Ascending aorta (tissue), 2 donors: Measurements from ENCODE around the gene NDUFS6. TPM values are rescaled to one million over a fixed set of nuclear protein-coding genes. Genes with fewer than 3 reads are reported as not detected.

ENCODE experiments used
- DNase-seq, 2 donors: peaks; one replicate each; pipeline ENCODE4 v3.0.0-alpha.2; 2019; ENCODE audit warnings: low spot score in 2 of 2
- H3K27ac ChIP-seq, 2 donors: fragments of 200-600 bp; sonication (generic); one replicate each; pipeline ENCODE4 v1.5.1; 2016 to 2017; ENCODE audit warnings: mild to moderate bottlenecking in 1 of 2
- H3K27me3 ChIP-seq: fragments of 200-600 bp; sonication (generic); one replicate; pipeline ENCODE4 v1.5.1; 2017
- H3K36me3 ChIP-seq, 2 donors: fragments of 200-600 bp; sonication (generic); one replicate each; pipeline ENCODE4 v1.5.1; 2016
- H3K4me1 ChIP-seq, 2 donors: fragments of 200-600 bp; sonication (generic); one replicate each; pipeline ENCODE4 v1.5.1; 2016 to 2017; ENCODE audit warnings: mild to moderate bottlenecking in 1 of 2
- H3K4me3 ChIP-seq, 2 donors: fragments of 200-600 bp; sonication (generic); one replicate each; pipeline ENCODE4 v1.5.1; 2016 to 2017; ENCODE audit warnings: mild to moderate bottlenecking in 1 of 2
- H3K9me3 ChIP-seq, 2 donors: fragments of 200-600 bp; sonication (generic); one replicate each; pipeline ENCODE4 v1.5.1; 2016
- intact Hi-C: fragments of 100-400 bp; cut with DNase I; formaldehyde crosslinking; loops from one replicate; pipeline ENCODE4 v1.15.1; 2023
- total RNA-seq: library from RNA; depleted of rRNA; stranded (reverse); fragments of >200 nt; gene quantifications from one replicate; pipeline ENCODE4 v1.1.0, GENCODE V29; 2016
- TF ChIP-seq, protein P1 (sequence below), 3 experiments: fragments of 200-600 bp in 2 of 3; fragments of 450-650 bp in 1 of 3; sonication (generic) in 2 of 3; IDR thresholded peaks; one replicate each; pipeline ENCODE4 v1.5.1; 2016 to 2019; ENCODE audit warnings: antibody characterized with exemption in 3 of 3, mild to moderate bottlenecking in 1 of 3, moderate library complexity in 1 of 3

NDUFS6 gene
- total RNA-seq, 1 donor from 2014 or later, result 29.8 TPM

DNA sequence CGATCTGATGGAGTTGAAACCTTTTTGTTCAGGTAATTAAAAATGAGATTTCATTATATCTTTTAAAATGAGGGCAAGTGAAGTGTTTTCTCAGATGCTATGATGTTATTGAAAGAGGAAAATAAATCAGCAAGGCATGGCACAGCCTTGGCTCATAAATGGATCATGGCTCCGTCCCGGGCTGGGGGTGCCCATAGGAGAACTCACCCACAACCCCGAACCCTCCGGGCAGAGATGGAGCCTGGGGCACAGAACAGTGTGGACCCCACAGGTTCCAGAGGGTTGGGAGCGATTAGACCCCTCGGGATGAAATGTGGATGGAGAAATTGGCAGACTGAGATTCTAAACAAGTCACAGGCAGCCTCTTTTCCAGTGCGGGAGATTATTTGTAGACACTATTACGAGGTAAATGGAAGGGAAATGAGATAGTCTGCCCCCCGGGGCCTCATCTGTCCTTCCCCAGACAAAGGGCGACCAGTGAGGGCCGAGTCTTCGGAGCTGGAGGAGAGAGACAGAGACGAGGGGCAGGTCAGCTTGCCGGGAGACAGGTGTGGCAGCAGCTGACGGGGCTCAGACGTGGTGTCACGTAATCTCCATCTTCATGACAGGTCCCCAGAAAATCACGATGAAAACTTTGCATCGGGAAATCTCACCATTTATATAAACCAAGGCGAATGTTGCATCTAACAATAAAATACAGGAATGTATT, 33.7 kb downstream of the NDUFS6 start:
- no peaks in the 10 kb centered on the region for H3K4me1 ChIP-seq
- intact Hi-C loops, result no loop called here
- H3K36me3 ChIP-seq, result no peaks in the 10 kb centered on the region
- TF ChIP-seq, protein P1, sequence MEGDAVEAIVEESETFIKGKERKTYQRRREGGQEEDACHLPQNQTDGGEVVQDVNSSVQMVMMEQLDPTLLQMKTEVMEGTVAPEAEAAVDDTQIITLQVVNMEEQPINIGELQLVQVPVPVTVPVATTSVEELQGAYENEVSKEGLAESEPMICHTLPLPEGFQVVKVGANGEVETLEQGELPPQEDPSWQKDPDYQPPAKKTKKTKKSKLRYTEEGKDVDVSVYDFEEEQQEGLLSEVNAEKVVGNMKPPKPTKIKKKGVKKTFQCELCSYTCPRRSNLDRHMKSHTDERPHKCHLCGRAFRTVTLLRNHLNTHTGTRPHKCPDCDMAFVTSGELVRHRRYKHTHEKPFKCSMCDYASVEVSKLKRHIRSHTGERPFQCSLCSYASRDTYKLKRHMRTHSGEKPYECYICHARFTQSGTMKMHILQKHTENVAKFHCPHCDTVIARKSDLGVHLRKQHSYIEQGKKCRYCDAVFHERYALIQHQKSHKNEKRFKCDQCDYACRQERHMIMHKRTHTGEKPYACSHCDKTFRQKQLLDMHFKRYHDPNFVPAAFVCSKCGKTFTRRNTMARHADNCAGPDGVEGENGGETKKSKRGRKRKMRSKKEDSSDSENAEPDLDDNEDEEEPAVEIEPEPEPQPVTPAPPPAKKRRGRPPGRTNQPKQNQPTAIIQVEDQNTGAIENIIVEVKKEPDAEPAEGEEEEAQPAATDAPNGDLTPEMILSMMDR (IDR thresholded peaks at IDR 0.05), result no peak
- DNase-seq, result no peak
- no peaks in the 10 kb centered on the region for H3K9me3 ChIP-seq
- no peak overlapping the region for H3K4me3 ChIP-seq
- H3K27ac ChIP-seq, result no peak overlapping the region
- no peaks in the 10 kb centered on the region for H3K27me3 ChIP-seq

- no peaks in the 10 kb centered on the region for H3K4me1 ChIP-seq
- no peaks in the 10 kb centered on the region for H3K27me3 ChIP-seq
- H3K27ac ChIP-seq, result no peak overlapping the region
- no peak overlapping the region for H3K4me3 ChIP-seq
- no peaks in the 10 kb centered on the region for H3K36me3 ChIP-seq
- TF ChIP-seq, protein P1 (IDR thresholded peaks at IDR 0.05), result no peak
- intact Hi-C loops, result no loop called here
- no peak for DNase-seq
- no peaks in the 10 kb centered on the region for H3K9me3 ChIP-seq
Measured at GRCh38 chr5:1835431-1835830, 34.2 kb downstream of the NDUFS6 start.

- intact Hi-C loops, result no loop called here
- Histone ChIP-seq H3K36me3 (no peaks in the 10 kb centered on the region), H3K9me3 (no peaks in the 10 kb centered on the region), H3K27ac (no peak overlapping the region), H3K4me3 (no peak overlapping the region), H3K27me3 (no peaks in the 10 kb centered on the region), H3K4me1 (no peaks in the 10 kb centered on the region)
- DNase-seq, result no peak
- TF ChIP-seq, protein P1 (IDR thresholded peaks at IDR 0.05), result no peak
Measured at GRCh38 chr5:1836176-1836890, 35.1 kb downstream of the NDUFS6 start.

DNA sequence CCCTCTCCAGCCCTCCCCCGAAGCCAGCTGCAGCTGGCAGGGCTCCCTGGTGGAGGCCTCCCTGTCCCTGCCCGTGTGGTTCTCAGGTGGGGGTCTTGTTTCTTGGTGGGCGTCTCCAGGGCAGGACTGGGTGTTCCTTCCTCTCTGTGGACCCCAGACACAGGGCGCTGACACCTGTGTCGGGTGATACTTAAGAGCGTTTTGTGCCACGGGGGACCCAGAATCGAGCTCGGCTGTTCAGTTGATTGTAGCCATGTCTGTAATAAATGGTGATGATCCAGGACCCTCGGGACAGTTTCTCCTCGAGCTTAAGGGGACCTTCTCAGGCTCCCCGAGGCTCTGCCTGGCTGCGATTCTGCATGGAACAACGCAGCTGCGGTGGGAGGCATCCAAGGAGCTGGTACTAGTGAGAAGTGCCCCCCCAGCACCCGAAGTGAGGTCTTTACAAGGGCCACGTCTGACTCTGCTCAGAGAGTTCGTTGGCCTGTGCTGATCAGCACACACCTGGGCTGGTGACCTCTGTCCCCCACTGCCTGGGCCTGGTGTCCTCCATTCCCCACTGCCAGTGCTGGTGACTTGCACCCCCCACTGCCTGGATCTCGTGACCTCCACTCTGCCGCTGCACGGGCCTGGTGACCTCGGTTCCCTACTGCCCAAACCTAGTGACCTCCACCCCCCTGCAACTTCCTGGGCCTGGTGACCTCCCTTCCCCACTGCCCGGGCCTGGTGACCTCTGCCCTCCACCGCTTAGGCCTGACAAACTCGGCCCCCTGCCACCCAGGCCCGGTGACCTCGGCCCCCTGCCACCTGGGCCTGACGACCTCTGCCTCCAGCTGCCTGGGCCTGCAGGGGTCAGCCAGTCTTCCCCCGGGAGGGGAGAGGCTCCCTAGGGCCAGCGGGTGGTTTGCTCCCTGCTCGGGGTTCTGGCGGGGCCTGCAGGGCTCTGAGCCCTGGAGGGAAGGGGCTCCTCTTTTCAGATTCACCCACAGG, 36.0 kb downstream of the NDUFS6 start:
- TF ChIP-seq, protein P1 (IDR thresholded peaks at IDR 0.05), result no peak
- Histone ChIP-seq H3K27me3 (no peaks in the 10 kb centered on the region), H3K9me3 (no peaks in the 10 kb centered on the region), H3K4me3 (no peak overlapping the region), H3K4me1 (no peaks in the 10 kb centered on the region), H3K36me3 (no peaks in the 10 kb centered on the region), H3K27ac (no peak overlapping the region)
- no peak for DNase-seq
- intact Hi-C loops, result no loop called here

- H3K4me1 ChIP-seq, result no peaks in the 10 kb centered on the region
- H3K27me3 ChIP-seq, result no peaks in the 10 kb centered on the region
- H3K27ac ChIP-seq, result no peak overlapping the region
- intact Hi-C loops, result no loop called here
- TF ChIP-seq, protein P1 (IDR thresholded peaks at IDR 0.05), result no peak
- H3K4me3 ChIP-seq, result no peak overlapping the region
- no peaks in the 10 kb centered on the region for H3K9me3 ChIP-seq
- H3K36me3 ChIP-seq, result no peaks in the 10 kb centered on the region
- DNase-seq, result no peak
Measured at GRCh38 chr5:1838013-1838412, 36.8 kb downstream of the NDUFS6 start.
